ENCODE data around the gene GLI3. TPM values are rescaled to one million over a fixed set of nuclear protein-coding genes. Genes with fewer than 3 reads are reported as not detected.

GLI3 gene
- total and polyA plus RNA-seq, 2 donors (not counting 1 experiment from before 2014, with no cell fraction given), result 6.4 to 6.5 TPM

GRCh38 chr7:42100156-42100508, 136.9 kb downstream of the GLI3 start:
- no peak overlapping the region for H3K9ac ChIP-seq (ENCODE audit: insufficient read depth, low read length)
- no peak overlapping the region for H3K27ac ChIP-seq (ENCODE audit: insufficient read depth, low read length)
- DNase-seq (ENCODE audit: low read depth in 2 of 2), result peak in 1 of 2 donors; percentile 63
- TF ChIP-seq EZH2 (IDR thresholded peaks at IDR 0.05; ENCODE audit: low read length, missing control alignments) (no peak), CTCF (conservative IDR thresholded peaks at IDR 0.05 in 1 of 2, IDR thresholded peaks at IDR 0.05 in 1 of 2; ENCODE audit: low read depth in 1 of 2, low read length in 2 of 2) (no peak)
- H3K27me3 ChIP-seq (ENCODE audit: control insufficient read depth, insufficient read depth, low read length), result no peaks in the 10 kb centered on the region
- H2AFZ ChIP-seq (ENCODE audit: low read length), result no peak overlapping the region
- H3K79me2 ChIP-seq (ENCODE audit: control insufficient read depth, insufficient read depth, low read length), result no peaks in the 10 kb centered on the region
- no peak overlapping the region for H3K4me3 ChIP-seq (replicated peaks in 1 of 4; ENCODE audit: control extremely low read depth in 1 of 4, insufficient read depth in 1 of 4, low read depth in 3 of 4, low read length in 4 of 4)
- H4K20me1 ChIP-seq (ENCODE audit: control insufficient read depth, extremely low read depth, insufficient read depth, low read length), result no peaks in the 10 kb centered on the region
- H3K4me1 ChIP-seq (ENCODE audit: control insufficient read depth, extremely low read depth, insufficient read depth, low read length), result peaks cover 39% of the 10 kb centered on the region
- H3K4me2 ChIP-seq (ENCODE audit: extremely low read depth, insufficient read depth, low read length), result no peak overlapping the region
- no peaks in the 10 kb centered on the region for H3K9me3 ChIP-seq (ENCODE audit: control insufficient read depth, insufficient read depth, low read depth, low read length)
- no peaks in the 10 kb centered on the region for H3K36me3 ChIP-seq (ENCODE audit: control insufficient read depth, insufficient read depth, low read length)

GRCh38 chr7:42099470-42100155, 137.4 kb downstream of the GLI3 start:
- H4K20me1 ChIP-seq (ENCODE audit: control insufficient read depth, extremely low read depth, insufficient read depth, low read length), result no peaks in the 10 kb centered on the region
- no peak overlapping the region for H3K4me2 ChIP-seq (ENCODE audit: extremely low read depth, insufficient read depth, low read length)
- peak overlapping the region; percentile 12 for H3K27ac ChIP-seq (ENCODE audit: insufficient read depth, low read length)
- peaks cover 38% of the 10 kb centered on the region for H3K4me1 ChIP-seq (ENCODE audit: control insufficient read depth, extremely low read depth, insufficient read depth, low read length)
- TF ChIP-seq EZH2 (IDR thresholded peaks at IDR 0.05; ENCODE audit: low read length, missing control alignments), result no peak
- no peak for TF ChIP-seq CTCF (conservative IDR thresholded peaks at IDR 0.05 in 1 of 2, IDR thresholded peaks at IDR 0.05 in 1 of 2; ENCODE audit: low read depth in 1 of 2, low read length in 2 of 2)
- H3K9me3 ChIP-seq (ENCODE audit: control insufficient read depth, insufficient read depth, low read depth, low read length), result no peaks in the 10 kb centered on the region
- H3K27me3 ChIP-seq (ENCODE audit: control insufficient read depth, insufficient read depth, low read length), result no peaks in the 10 kb centered on the region
- no peak overlapping the region for H2AFZ ChIP-seq (ENCODE audit: low read length)
- peak in 1 of 2 donors; percentile 54 for DNase-seq (ENCODE audit: low read depth in 2 of 2)
- no peaks in the 10 kb centered on the region for H3K79me2 ChIP-seq (ENCODE audit: control insufficient read depth, insufficient read depth, low read length)
- no peaks in the 10 kb centered on the region for H3K36me3 ChIP-seq (ENCODE audit: control insufficient read depth, insufficient read depth, low read length)
- H3K9ac ChIP-seq (ENCODE audit: insufficient read depth, low read length), result no peak overlapping the region
- H3K4me3 ChIP-seq (replicated peaks in 1 of 4; ENCODE audit: control extremely low read depth in 1 of 4, insufficient read depth in 1 of 4, low read depth in 3 of 4, low read length in 4 of 4), result no peak overlapping the region

DNA sequence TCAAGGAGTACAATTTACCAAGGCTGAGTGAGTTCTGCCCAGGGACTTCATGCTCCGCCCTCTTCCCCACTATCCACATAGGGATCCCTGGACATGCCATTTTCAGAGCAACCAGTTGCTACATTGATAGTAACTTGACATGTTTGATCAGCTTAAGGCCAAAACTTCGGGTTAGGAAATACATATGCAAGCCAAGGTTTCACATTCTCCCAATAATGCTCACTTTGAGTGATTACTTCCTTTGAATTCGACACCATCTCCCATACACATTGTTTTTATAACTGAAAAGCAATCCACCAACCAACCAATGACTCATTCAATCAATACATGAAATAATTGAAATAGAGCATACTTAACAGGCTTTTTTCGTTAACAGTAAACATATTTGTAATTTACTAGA, 137.9 kb downstream of the GLI3 start:
- Histone ChIP-seq H3K36me3 (ENCODE audit: control insufficient read depth, insufficient read depth, low read length) (no peaks in the 10 kb centered on the region), H3K4me1 (ENCODE audit: control insufficient read depth, extremely low read depth, insufficient read depth, low read length) (peaks cover 37% of the 10 kb centered on the region), H2AFZ (ENCODE audit: low read length) (no peak overlapping the region), H3K4me3 (replicated peaks in 1 of 4; ENCODE audit: control extremely low read depth in 1 of 4, insufficient read depth in 1 of 4, low read depth in 3 of 4, low read length in 4 of 4) (no peak overlapping the region), H3K27ac (ENCODE audit: insufficient read depth, low read length) (no peak overlapping the region), H3K4me2 (ENCODE audit: extremely low read depth, insufficient read depth, low read length) (no peak overlapping the region), H3K79me2 (ENCODE audit: control insufficient read depth, insufficient read depth, low read length) (no peaks in the 10 kb centered on the region), H3K9me3 (ENCODE audit: control insufficient read depth, insufficient read depth, low read depth, low read length) (no peaks in the 10 kb centered on the region), H3K27me3 (ENCODE audit: control insufficient read depth, insufficient read depth, low read length) (no peaks in the 10 kb centered on the region), H4K20me1 (ENCODE audit: control insufficient read depth, extremely low read depth, insufficient read depth, low read length) (no peaks in the 10 kb centered on the region), H3K9ac (ENCODE audit: insufficient read depth, low read length) (no peak overlapping the region)
- no peak for TF ChIP-seq CTCF (conservative IDR thresholded peaks at IDR 0.05 in 1 of 2, IDR thresholded peaks at IDR 0.05 in 1 of 2; ENCODE audit: low read depth in 1 of 2, low read length in 2 of 2)
- no peak for TF ChIP-seq EZH2 (IDR thresholded peaks at IDR 0.05; ENCODE audit: low read length, missing control alignments)
- DNase-seq (ENCODE audit: low read depth in 2 of 2), result peak in 1 of 2 donors; percentile 55

Measured in fibroblast of lung (primary cell).